ENCODE data around the gene MSGN1. TPM values are rescaled to one million over a fixed set of nuclear protein-coding genes. Genes with fewer than 3 reads are reported as not detected.
"Not testable (repeated sequence)": the region's sequence is repeated elsewhere in the genome, so short reads cannot be mapped to it uniquely, and the experiment has no call there.

MSGN1 gene
- total RNA-seq, 1 donor from 2014 or later = not detected

DNA sequence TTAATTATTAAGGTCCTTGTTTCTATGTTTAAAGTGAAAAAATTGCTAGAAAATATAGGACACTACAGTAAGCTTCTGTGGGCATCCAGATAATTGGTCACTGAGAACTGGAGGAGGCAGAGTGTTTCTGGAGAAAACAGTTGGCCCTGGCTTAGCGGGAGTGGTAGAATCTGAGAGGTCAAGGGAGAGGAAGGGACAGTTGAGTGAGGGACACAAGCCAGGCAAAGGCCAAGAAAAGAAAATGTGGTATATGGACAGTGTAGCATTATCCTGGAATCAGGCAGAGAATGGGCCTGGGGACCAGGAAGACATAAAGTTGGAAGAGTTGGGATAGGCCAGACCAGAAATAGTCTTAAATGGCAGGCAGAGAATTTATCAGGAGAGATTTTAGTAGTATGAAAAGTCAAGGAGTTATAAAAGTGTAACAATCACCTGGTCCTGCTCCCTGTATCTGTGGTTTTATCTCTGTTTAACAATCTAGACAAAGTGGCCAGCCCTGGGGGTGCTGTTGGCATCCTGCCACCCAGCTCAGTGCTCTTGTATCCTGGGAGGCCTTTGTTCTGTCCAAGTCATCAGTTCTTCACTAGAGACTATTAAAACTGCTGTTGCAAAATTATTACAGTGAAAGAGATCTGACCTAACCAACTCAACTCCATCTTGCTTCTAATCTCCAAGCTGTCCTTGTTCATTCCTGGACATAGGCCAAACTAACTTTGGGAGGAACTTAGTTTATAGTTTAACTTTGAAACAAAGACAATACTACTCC, 15.4 kb upstream of the MSGN1 start:
- DNase-seq (ENCODE audit: missing footprints) (no peak), ATAC-seq (no peak)
- intact Hi-C loops (cut with DNase I) = no loop called here

DNA sequence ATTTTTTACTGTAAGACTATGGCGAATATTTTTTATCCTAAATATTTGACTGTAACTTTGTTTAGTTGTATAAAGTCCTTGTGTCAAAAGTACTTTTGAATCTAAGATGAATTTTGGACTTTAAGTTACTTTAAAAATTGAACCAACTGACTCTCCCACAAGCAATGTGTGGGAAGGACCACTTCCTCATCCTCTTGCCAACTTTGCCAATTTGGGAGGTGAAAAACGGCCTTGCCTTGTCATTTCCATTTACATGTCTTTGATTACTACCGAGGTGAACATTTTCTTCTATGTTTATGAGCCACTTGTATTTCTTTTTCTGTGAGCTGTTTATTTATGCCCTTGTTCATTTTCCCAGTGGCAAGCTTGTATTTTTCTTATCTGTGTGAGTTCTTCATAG, 12.8 kb upstream of the MSGN1 start:
- no peak for DNase-seq (ENCODE audit: missing footprints)
- intact Hi-C loops (cut with DNase I) = no loop called here
- ATAC-seq = no peak

DNA sequence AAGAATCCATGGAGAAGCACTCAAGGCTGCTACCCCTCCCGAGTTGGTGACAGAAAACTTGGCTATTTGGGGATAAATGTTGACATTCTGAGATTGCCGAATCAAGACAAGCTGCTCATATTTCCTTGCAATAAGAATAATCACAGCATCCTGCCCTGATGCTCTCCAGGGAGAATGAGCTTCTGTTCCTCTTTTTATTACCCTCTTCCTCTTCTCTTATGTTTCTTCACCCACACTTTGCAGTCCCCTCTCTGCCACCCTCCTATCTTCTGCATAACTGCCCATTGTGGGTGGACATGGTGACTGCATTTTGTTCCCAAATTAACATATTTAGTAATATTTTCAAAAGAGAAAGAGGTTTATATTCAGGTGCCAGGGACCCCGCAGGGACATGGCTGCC, 11.9 kb upstream of the MSGN1 start:
- ATAC-seq (no peak), DNase-seq (ENCODE audit: missing footprints) (no peak)
- intact Hi-C loops (cut with DNase I) = no loop called here

DNA sequence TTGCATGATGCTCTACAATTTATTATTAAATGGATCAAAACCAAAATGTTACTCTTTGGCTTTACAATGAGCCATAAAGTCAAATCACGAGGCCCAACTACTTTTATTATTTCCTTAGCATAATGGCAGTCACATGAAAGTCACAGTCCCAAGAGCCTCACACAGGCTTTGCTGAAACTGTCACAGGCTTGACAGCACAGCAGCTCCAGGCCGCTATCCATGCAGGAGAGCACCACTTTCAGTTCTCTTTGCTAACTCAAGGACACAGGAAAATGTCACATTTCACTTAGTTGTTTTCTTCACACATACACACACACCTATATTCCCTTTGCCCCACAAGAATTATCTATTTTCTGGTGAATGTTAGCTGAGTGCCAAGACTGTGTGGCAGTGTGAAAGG, 11.1 kb upstream of the MSGN1 start:
- intact Hi-C loops (cut with DNase I) = no loop called here
- ATAC-seq (no peak), DNase-seq (ENCODE audit: missing footprints) (no peak)

DNA sequence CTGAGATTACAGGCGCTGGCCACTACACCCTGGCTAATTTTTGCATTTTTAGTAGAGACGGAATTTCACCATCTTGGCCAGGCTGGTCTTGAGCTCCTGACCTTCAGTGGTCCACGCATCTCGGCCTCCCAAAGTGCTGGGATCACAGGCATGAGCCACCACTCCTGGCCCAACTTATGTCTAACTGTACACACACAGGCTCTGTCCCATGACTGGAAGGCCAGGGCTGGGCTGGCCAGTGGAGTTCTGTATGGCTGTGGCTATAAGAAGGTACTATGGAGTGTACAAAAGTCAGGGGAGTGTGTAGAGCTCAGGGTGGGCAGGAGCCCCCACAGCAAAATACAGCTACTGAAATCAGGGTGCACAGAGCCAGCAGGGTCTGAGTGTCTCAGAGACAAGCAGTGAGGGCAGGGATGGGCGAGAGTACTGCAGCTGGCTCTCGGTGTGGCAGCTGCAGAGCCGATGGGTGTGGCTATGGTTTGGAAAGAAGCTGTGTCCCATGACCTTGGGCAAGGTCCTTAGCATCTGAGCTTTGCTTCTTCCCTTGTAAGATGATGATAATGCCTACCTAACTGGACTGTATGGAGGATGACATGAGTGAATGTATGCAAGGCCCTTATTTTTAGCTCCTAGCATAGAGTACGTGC, 10.4 kb upstream of the MSGN1 start:
- DNase-seq (ENCODE audit: missing footprints) (peak; percentile 66), ATAC-seq (no peak)
- intact Hi-C loops (cut with DNase I) = no loop called here

DNA sequence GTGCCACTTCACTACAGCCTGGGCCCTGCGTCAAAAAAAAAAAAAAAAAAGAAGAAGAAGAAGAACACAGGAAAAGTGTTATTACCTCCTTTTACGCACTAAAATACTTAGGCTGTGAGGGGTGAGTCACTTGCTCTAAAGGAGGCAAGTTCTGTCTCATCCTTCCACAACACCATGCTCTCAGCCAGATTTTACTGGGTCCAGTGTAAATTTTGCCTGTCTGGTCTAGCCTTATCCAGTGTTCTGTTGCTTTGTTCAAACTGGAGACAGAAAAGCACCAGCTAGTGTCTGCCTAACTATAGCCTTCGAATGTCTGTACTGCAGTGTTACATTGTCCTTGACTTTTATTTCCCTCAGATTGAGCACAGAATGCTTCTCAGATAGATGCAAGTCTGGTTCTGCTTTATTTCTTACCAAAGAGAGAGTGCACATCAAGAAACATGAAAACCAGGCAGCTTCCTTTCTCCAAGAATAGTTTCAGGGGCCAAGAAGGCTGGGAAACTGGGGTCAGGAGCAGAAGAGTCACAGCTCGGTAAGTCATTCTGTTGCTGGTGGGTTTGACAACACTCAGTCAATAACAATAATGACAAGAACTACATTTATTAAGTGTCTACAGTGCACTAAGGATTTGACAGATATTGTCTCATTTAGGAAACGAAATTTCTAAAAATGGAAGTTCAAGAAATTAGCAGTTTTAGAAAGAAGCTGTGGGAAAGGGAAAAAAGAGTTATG, 3.1 kb upstream of the MSGN1 start:
- intact Hi-C loops (cut with DNase I) = no loop called here
- ATAC-seq (peak; percentile 12), DNase-seq (ENCODE audit: missing footprints) (no peak)

DNA sequence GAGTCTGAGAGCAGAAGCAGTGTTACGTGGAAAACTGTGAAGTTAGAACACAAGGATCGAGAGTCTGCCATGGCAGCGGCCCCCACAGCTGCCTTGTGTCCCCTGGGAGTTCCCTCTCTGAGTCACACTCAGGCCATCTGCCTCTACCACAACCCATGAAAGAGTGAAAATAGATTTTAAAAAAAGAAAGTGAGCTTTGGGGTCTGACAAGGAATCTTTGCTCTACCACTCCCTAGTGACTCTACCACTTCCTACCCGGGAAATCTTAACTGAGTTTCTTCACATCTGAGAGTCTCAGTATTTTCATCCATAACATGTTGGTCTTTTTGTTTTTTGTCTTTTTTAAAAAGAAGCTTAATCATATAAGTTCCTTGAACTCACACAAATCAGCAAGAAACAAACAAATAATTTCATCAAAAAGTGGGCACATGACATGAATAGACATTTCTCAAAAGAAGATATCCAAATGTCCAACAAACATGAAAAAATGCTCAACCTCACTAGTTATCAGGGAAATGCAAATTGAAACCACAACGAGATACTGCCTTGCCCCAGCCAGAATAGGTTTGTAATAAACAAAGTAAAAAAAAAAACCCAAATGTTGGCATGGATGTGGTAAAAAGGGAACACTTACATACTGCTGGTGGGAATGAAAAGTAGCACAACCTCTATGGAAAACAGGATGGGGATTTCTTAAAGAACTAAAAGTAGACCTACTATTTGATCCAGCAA, 2.4 kb upstream of the MSGN1 start:
- ATAC-seq (peak; percentile 76), DNase-seq (ENCODE audit: missing footprints) (no peak)
- intact Hi-C loops (cut with DNase I) = no loop called here

DNA sequence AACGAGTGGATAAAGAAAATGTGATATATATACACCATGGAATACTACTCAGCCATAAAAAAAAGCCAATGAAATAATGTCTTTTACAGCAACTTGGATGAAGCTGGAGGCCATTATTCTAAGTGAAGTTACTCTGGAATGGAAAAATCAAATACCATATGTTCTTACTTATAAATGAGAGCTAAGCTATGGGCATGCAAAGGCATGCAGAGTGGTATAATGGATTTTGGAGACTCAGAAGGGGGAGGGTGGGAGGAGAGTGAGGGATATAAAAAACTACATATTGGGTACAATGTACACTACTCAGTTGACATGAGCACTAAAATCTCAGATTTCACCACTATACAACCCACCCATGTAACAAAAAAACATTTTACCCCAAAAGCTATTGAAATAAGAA, 1.7 kb upstream of the MSGN1 start:
- intact Hi-C loops (cut with DNase I) = no loop called here
- DNase-seq (ENCODE audit: missing footprints) (no peak), ATAC-seq (no peak)

DNA sequence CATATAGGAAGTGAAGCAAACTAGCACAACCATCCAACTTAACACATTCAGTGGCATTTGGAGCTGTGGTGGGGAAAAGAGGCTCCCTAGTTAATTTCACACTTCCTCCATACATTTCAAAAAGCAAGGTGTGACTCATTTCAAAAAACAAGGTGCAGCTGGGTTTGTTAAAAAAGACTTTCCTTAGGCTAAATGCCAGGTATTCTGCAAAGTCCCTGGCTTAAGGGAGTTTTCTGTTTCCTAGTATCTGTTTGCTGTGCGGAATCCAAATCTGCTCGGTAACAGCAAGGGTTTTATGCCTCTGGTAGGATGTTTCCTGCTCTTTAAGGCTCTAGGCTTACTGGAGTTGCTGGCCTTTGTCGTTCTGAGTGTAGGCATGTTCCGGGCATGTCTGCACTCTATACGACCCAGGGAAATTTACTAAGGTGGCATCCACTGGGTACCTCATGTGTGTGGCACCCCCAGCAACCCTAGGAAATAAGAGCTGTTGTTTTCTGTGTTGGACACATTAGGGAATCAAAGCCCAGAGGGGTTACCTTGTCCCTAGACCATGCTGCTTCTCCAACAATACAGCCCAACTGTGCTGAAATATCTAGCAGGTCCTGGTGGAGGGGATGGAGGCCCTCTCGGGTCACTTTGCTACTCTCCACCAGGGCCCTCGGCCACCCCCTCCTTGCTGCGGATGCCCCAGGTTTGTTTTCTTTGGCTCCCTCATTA, 634 bp upstream of the MSGN1 start:
- ATAC-seq = no peak
- DNase-seq (ENCODE audit: missing footprints) = no peak
- intact Hi-C loops (cut with DNase I) = no loop called here

DNA sequence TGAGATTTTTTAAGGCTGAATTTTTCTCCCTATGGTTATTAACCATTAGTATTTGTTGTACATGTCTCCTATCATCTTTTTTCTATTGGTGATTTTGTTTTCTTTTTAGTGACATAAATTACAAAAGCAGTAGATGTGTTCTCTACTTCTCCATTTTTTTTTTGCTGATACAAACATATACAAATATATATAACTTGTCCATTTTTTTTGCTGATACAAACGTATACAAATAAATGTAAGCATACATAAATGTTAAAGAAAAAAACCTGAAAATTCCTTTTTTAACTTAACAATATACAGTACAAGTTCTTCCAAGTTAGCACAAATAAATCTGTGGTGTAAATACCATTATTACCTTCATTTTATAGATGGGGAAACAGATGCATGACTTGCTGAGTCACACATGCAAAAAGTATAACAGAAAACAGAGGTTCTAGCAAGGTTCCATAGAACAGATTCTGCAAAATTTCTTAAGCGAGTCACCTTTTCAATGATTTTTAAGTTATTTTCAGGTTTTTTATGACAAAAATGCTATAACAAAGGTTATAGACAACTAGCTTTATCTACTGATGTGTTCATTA, 2.1 kb downstream of the MSGN1 start:
- intact Hi-C loops (cut with DNase I) = no loop called here
- no peak for ATAC-seq
- DNase-seq (ENCODE audit: missing footprints) = no peak

DNA sequence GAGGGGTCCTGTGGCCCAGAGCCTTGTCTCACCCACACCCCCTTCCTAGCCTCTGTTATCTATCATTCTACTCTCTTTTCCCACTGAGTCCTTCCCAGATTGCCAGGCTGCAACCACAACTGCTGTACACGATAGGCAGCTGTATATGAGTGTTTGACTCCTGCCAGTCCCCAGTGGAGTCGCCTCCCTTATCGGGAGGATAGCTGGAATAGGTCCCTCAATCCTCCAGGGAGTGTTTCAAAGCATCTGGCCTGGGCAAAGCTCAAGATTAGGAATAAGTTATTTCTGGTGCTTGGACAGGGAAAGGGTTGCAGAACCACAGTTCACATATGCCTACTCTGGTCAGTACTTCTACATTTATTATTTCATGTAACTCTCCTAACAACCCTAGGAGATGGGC, 4.8 kb downstream of the MSGN1 start:
- peak; percentile 89 for ATAC-seq
- intact Hi-C loops (cut with DNase I) = loop anchor here (5.0 kb wide), 1 partner anchor 54 kb away; no protein-coding TSS in a partner anchor
- no peak for DNase-seq (ENCODE audit: missing footprints)

DNA sequence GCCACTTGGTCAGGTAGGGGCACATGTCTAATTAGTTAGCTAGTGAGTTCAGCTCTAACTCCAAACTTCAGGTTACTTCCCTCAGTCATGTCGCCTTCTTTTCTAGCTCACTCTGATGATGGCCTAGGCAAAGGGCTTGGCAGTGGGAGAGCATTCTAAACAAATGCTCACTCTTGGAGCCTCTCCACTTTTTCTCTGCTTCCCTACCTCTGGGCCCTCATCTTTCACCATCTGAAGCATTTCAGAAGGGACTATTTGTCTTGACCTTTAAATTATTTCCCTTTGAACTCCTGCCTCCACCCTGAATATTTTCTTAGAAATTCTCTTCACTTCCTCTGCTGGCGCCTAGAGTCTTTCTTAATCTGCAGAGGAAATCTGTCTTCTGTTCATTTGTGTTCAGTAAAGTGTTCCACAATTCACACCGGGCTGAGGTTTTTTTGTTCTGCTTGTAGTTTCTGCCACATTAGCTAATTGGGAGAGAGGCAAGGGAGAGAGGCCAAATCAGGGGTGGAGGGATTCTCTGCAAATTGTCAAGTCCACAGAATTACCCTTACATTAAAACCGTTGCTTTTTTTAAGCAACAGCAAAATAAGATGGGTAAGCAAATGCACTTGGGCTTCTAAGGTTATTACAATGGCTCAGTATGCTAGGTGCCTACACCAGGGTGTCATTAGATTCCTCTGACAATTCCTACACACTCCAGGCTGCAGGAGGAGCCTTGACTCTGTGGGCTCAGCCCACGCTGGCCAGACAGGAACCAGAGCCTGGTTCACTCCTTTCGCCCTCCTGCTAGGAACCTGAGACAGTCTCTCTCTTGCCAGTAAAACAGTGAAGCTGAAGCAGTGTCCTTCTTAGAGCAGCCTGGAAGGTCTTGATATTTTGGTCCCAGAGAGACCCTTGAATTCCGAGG, 5.5 kb downstream of the MSGN1 start:
- no peak for DNase-seq (ENCODE audit: missing footprints)
- ATAC-seq = peak; percentile 56
- intact Hi-C loops (cut with DNase I) = loop anchor here (5.0 kb wide), 1 partner anchor 54 kb away; no protein-coding TSS in a partner anchor

DNA sequence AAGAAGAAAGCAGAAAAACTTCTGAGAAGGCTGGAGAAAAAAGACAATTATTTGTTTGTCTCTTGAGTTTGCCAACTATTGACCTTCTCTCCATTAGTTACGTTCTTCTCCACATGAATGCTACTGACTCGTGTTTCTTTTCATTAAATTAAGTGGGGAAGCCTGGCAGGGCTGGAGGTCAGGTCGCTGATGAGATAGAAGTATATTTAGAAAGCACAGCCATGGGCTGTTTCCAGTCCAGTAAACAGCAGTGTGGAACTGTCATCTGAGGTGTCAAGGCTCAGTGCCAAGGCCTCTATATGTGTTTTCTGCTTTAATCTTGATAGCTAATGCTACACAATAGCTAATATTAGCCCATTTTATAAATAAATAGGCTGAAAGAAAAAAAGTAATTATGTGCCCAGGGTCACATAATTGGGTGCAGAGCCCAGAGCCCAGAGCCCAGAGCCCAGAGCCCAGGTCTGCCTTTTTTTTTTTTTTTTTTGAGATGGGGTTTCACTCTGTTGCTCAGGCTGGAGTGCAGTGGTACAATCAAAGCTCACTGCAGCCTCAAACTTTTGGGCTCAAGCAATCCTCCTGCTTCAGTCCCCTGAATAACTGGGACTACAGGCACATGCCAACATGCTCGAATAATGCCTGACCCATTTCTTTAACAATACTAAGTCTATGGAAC, 6.3 kb downstream of the MSGN1 start:
- intact Hi-C loops (cut with DNase I) = loop anchor here (5.0 kb wide), 1 partner anchor 55 kb away; no protein-coding TSS in a partner anchor
- DNase-seq (ENCODE audit: missing footprints) = no peak
- ATAC-seq = peak; percentile 68

DNA sequence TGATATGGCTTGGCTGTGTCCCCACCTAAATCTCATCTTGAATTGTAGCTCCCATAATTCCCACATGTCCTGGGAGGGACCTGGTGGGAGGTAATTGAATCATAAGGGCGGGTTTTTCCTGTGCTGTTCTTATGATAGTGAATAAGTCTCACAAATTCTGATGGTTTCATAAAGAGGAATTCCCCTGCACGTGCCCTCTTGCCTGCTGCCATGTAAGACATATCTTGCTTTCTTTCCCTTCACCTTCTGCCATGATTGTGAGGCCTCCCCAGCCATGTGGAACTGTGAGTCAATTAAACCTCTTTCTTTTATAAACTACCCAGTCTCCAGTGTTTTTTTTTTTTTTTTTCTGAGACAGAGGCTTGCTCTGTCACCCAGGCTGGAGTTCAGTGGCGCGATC, 7.4 kb downstream of the MSGN1 start:
- ATAC-seq; DNase-seq (ENCODE audit: missing footprints): not testable (repeated sequence)
- intact Hi-C loops (cut with DNase I) = loop anchor here (5.0 kb wide), 1 partner anchor 56 kb away; no protein-coding TSS in a partner anchor

DNA sequence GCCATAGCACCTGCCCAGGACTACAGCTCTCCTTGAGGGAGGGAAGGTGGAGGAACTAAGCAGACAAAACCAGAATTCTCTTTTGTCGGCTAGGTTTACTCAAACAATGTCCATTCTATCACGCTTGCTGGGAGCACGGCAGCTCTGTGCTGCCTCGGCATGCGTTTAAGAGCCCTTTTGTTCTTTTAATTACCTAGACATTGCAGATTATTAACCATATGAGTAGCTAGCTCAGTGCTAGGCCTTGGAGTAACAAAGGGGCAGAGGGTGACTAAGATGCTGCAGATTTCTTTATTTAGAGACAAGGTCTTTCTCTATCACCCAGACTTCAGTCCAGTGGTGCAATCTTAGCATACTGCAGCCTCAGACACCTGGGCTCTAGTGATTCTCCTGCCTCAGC, 11.1 kb downstream of the MSGN1 start:
- intact Hi-C loops (cut with DNase I) = no loop called here
- ATAC-seq (no peak), DNase-seq (ENCODE audit: missing footprints) (no peak)

DNA sequence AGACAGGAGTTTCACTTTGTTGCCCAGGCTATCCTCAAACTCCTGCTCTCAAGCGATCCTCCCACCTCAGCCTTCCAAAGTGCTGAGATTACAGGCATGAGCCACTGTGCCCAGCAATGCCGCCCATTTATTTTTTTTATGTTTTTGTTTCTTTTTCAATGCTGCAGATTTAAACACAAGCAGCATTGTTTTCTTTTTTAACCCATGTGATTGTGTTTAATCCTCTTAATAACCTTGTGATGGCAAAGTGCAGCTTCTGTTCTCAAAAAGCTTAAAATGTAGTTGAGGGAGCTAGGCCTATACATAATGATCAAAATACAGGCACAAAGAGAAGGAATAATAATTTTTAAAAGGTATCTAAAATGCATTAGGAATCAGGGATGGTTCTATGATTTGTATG, 11.5 kb downstream of the MSGN1 start:
- no peak for DNase-seq (ENCODE audit: missing footprints)
- ATAC-seq = no peak
- intact Hi-C loops (cut with DNase I) = no loop called here
